ENCODE data around the gene SLC36A3.

The SLC36A3 gene

DNA sequence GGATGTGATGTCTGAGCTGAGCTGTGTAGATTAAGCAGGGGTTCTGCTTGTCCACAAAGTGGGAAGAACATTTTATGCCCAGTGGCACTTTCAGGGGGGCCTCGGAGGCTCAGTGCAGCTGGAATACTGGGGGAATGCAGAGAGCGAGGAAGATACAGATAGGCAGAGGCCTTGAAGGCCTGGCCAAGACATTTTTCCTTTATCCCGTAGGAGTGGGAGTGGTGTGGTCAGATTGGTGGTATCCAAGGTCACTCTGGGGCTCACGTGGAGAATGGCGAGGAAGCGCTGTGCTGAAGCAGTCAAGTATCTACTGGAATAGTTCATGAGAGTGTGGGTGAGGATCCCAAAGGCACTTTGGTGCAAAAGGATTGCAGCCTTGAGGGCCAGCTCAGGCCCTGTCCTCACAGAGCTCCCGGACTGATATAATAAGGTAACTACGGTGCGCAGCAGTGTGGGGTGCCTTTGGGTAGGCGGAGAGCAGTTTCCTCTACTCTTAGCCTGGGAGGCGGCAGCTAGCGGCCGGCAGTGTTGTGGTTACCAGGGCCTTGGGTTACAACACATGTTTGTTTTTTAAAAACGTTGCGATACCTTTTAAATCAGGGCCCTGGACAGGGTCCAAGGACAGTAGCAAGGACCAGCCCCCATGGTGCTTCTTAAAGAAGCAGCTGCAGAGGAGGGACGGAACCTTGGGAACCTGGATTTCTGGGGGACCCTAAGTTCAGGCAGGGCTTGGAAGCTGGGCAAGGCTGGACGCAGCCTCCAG lies 68.9 kb downstream of the SLC36A3 start:
- H4K12ac ChIP-seq (ENCODE audit: low read depth, low read length): no peak overlapping the region
- no peak overlapping the region for H3K4ac ChIP-seq (ENCODE audit: low read depth, low read length)
- H2BK120ac ChIP-seq (ENCODE audit: insufficient read depth, low read length, poor library complexity): no peak overlapping the region
- no peaks in the 10 kb centered on the region for H3K9me3 ChIP-seq (ENCODE audit: insufficient read depth, low read depth, low read length)
- H3K14ac ChIP-seq (ENCODE audit: low read length): no peak overlapping the region
- H4K91ac ChIP-seq (ENCODE audit: low read depth, low read length): no peak overlapping the region
- H3K4me3 ChIP-seq (ENCODE audit: low read depth, low read length): no peak overlapping the region
- no peak overlapping the region for H3K18ac ChIP-seq (ENCODE audit: low read length)
- no peaks in the 10 kb centered on the region for H3K79me1 ChIP-seq (ENCODE audit: low read length)
- no CpG with 5 or more reads among the region's 17 CpGs for WGBS (ENCODE audit: extremely low coverage, insufficient coverage, insufficient read length)
- H2BK12ac ChIP-seq (ENCODE audit: low read length): no peak overlapping the region
- H3K27ac ChIP-seq (ENCODE audit: low read depth, low read length): no peak overlapping the region
- H3K4me1 ChIP-seq (ENCODE audit: control insufficient read depth in 1 of 2, insufficient read depth in 2 of 2, low read length in 2 of 2): peaks cover 1 to 3% of the 10 kb centered on the region in 2 experiments
- no peak overlapping the region for H2AK5ac ChIP-seq (ENCODE audit: low read length)
- no peaks in the 10 kb centered on the region for H3K79me2 ChIP-seq (ENCODE audit: control insufficient read depth, insufficient read depth, low read length, poor library complexity)
- no peak overlapping the region for H3K4me2 ChIP-seq (ENCODE audit: low read length)
- no peak for DNase-seq
- H2BK5ac ChIP-seq (ENCODE audit: low read depth, low read length, poor library complexity): no peak overlapping the region
- no peak overlapping the region for H2AFZ ChIP-seq (ENCODE audit: insufficient read depth, low read length, poor library complexity)
- no peaks in the 10 kb centered on the region for H3K27me3 ChIP-seq (ENCODE audit: insufficient read depth, low read length)
- H4K8ac ChIP-seq (ENCODE audit: low read depth, low read length): no peak overlapping the region
- H3K36me3 ChIP-seq (ENCODE audit: control insufficient read depth in 1 of 2, insufficient read depth in 2 of 2, low read length in 2 of 2): no peaks in the 10 kb centered on the region
- no peak overlapping the region for H3K23ac ChIP-seq (ENCODE audit: low read length)
- no peak overlapping the region for H3K9ac ChIP-seq (ENCODE audit: low read length)

DNA sequence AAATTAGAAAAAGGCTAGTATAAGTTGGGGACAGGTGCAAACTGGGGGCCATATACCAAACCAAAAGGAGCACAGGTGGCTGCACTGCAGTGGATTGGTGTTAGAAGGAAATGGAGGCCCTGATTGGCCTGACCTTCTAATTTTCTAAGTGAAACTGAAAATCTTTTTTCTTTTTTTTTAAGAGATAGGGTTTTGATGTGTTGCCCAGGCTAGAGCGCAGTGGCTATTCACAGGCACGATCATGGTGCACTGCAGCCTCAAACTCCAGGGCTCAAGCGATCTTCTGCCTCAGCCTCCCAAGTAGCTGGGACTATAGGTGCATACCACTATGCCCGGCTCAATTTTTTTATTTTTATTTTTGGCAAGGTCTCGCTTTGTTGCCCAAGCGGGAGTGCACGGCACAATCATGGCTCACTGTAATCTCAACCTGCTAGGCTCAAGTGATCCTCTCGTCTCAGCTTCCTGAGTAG lies 69.9 kb downstream of the SLC36A3 start:
- Histone ChIP-seq H4K8ac (ENCODE audit: low read depth, low read length) (no peak overlapping the region), H2BK120ac (ENCODE audit: insufficient read depth, low read length, poor library complexity) (no peak overlapping the region), H3K9me3 (ENCODE audit: insufficient read depth, low read depth, low read length) (no peaks in the 10 kb centered on the region), H3K27ac (ENCODE audit: low read depth, low read length) (no peak overlapping the region), H3K79me1 (ENCODE audit: low read length) (no peaks in the 10 kb centered on the region), H3K4ac (ENCODE audit: low read depth, low read length) (no peak overlapping the region), H2AFZ (ENCODE audit: insufficient read depth, low read length, poor library complexity) (no peak overlapping the region), H3K14ac (ENCODE audit: low read length) (no peak overlapping the region), H3K4me1 (ENCODE audit: control insufficient read depth in 1 of 2, insufficient read depth in 2 of 2, low read length in 2 of 2) (peaks cover 0 to 3% of the 10 kb centered on the region in 2 experiments), H3K27me3 (ENCODE audit: insufficient read depth, low read length) (no peaks in the 10 kb centered on the region), H3K79me2 (ENCODE audit: control insufficient read depth, insufficient read depth, low read length, poor library complexity) (no peaks in the 10 kb centered on the region), H3K4me2 (ENCODE audit: low read length) (no peak overlapping the region), H3K23ac (ENCODE audit: low read length) (no peak overlapping the region), H3K9ac (ENCODE audit: low read length) (no peak overlapping the region), H2AK5ac (ENCODE audit: low read length) (no peak overlapping the region), H3K36me3 (ENCODE audit: control insufficient read depth in 1 of 2, insufficient read depth in 2 of 2, low read length in 2 of 2) (no peaks in the 10 kb centered on the region), H4K91ac (ENCODE audit: low read depth, low read length) (no peak overlapping the region), H2BK5ac (ENCODE audit: low read depth, low read length, poor library complexity) (no peak overlapping the region), H2BK12ac (ENCODE audit: low read length) (no peak overlapping the region), H3K4me3 (ENCODE audit: low read depth, low read length) (no peak overlapping the region), H3K18ac (ENCODE audit: low read length) (no peak overlapping the region), H4K12ac (ENCODE audit: low read depth, low read length) (no peak overlapping the region)
- no peak for DNase-seq
- WGBS (ENCODE audit: extremely low coverage, insufficient coverage, insufficient read length): no CpG with 5 or more reads among the region's 8 CpGs

DNA sequence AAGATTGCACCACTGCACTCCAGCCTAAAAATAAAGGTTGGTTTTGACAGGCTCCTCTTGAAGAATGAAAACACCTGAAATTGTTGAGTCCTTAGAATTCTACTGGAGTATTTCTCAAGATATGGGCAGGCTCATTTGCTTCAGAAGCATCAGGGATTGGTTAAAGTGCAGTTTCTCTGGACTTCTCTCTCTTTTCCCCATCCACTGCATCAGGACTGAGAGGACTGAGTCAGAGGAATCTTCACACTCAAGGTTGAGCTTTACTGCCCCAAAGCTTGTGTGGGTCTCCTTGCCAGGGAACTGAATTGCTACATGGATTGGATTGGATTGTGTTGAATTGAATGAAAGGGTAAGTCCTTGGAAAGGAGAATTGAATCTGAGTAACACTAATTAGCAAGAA lies 72.2 kb downstream of the SLC36A3 start:
- Histone ChIP-seq H3K27me3 (ENCODE audit: insufficient read depth, low read length) (no peaks in the 10 kb centered on the region), H4K12ac (ENCODE audit: low read depth, low read length) (no peak overlapping the region), H2BK120ac (ENCODE audit: insufficient read depth, low read length, poor library complexity) (no peak overlapping the region), H3K4ac (ENCODE audit: low read depth, low read length) (no peak overlapping the region), H2BK12ac (ENCODE audit: low read length) (no peak overlapping the region), H3K18ac (ENCODE audit: low read length) (no peak overlapping the region), H4K91ac (ENCODE audit: low read depth, low read length) (no peak overlapping the region), H2BK5ac (ENCODE audit: low read depth, low read length, poor library complexity) (no peak overlapping the region), H2AK5ac (ENCODE audit: low read length) (no peak overlapping the region), H4K8ac (ENCODE audit: low read depth, low read length) (no peak overlapping the region), H3K4me2 (ENCODE audit: low read length) (no peak overlapping the region), H3K9me3 (ENCODE audit: insufficient read depth, low read depth, low read length) (no peaks in the 10 kb centered on the region), H3K36me3 (ENCODE audit: control insufficient read depth in 1 of 2, insufficient read depth in 2 of 2, low read length in 2 of 2) (no peaks in the 10 kb centered on the region), H3K79me1 (ENCODE audit: low read length) (no peaks in the 10 kb centered on the region), H3K79me2 (ENCODE audit: control insufficient read depth, insufficient read depth, low read length, poor library complexity) (no peaks in the 10 kb centered on the region), H3K4me1 (ENCODE audit: control insufficient read depth in 1 of 2, insufficient read depth in 2 of 2, low read length in 2 of 2) (no peaks in the 10 kb centered on the region), H3K27ac (ENCODE audit: low read depth, low read length) (no peak overlapping the region), H2AFZ (ENCODE audit: insufficient read depth, low read length, poor library complexity) (no peak overlapping the region), H3K9ac (ENCODE audit: low read length) (no peak overlapping the region), H3K23ac (ENCODE audit: low read length) (no peak overlapping the region), H3K14ac (ENCODE audit: low read length) (no peak overlapping the region), H3K4me3 (ENCODE audit: low read depth, low read length) (no peak overlapping the region)
- DNase-seq: peak; percentile 41 to 86

DNA sequence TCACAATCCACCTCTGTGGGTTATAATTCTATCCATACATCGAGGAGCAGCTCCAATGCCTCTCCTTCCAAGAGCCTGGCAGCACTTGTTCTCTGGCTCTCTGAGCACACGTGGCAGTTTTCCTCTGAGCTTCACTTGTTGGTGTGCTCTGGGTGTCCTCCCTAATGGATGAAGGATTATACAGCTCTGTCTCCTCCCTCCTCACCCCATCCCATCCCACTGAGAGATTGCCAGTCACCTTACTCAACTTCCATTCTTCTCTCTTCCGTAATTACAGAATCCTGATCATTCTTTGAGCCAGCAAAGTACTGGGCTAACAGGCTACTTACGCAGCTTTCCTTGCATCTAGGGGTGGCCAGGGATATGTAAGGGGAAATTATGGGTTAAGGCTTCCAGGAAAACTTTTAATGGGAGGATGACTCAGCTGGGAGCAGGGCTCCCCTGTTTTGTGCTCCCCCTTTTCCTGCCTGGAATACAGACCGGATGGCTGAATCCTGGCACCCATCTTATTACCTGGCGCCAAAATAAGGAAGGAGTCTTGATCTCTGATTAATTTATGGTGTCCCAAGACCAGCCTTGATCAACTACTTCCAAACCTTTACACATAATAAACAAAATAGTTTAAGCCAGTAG lies 73.4 kb downstream of the SLC36A3 start:
- WGBS (ENCODE audit: extremely low coverage, insufficient coverage, insufficient read length): no CpG with 5 or more reads among the region's 6 CpGs
- Histone ChIP-seq H2BK5ac (ENCODE audit: low read depth, low read length, poor library complexity) (no peak overlapping the region), H4K12ac (ENCODE audit: low read depth, low read length) (no peak overlapping the region), H3K4ac (ENCODE audit: low read depth, low read length) (no peak overlapping the region), H2AK5ac (ENCODE audit: low read length) (no peak overlapping the region), H4K91ac (ENCODE audit: low read depth, low read length) (no peak overlapping the region), H3K14ac (ENCODE audit: low read length) (no peak overlapping the region), H3K4me2 (ENCODE audit: low read length) (no peak overlapping the region), H3K27ac (ENCODE audit: low read depth, low read length) (no peak overlapping the region), H4K8ac (ENCODE audit: low read depth, low read length) (no peak overlapping the region), H3K79me2 (ENCODE audit: control insufficient read depth, insufficient read depth, low read length, poor library complexity) (no peaks in the 10 kb centered on the region), H3K18ac (ENCODE audit: low read length) (no peak overlapping the region), H3K36me3 (ENCODE audit: control insufficient read depth in 1 of 2, insufficient read depth in 2 of 2, low read length in 2 of 2) (no peaks in the 10 kb centered on the region), H2BK120ac (ENCODE audit: insufficient read depth, low read length, poor library complexity) (no peak overlapping the region), H3K4me1 (ENCODE audit: control insufficient read depth in 1 of 2, insufficient read depth in 2 of 2, low read length in 2 of 2) (no peaks in the 10 kb centered on the region), H3K9ac (ENCODE audit: low read length) (no peak overlapping the region), H3K4me3 (ENCODE audit: low read depth, low read length) (no peak overlapping the region), H3K23ac (ENCODE audit: low read length) (no peak overlapping the region), H2AFZ (ENCODE audit: insufficient read depth, low read length, poor library complexity) (no peak overlapping the region), H3K79me1 (ENCODE audit: low read length) (no peaks in the 10 kb centered on the region), H2BK12ac (ENCODE audit: low read length) (no peak overlapping the region), H3K9me3 (ENCODE audit: insufficient read depth, low read depth, low read length) (no peaks in the 10 kb centered on the region), H3K27me3 (ENCODE audit: insufficient read depth, low read length) (no peaks in the 10 kb centered on the region)
- DNase-seq: peak in 1 of 2 donors; percentile 48
